Measurements from ENCODE around the gene KSR2.

GRCh38 chr12:117842220-117842619 lies 126.6 kb downstream of the KSR2 start:
- TF ChIP-seq ZNF274 (IDR thresholded peaks at IDR 0.05; ENCODE audit: low read depth, low read length) = no peak
- no peak for TF ChIP-seq YY1 (IDR thresholded peaks at IDR 0.05; ENCODE audit: insufficient read depth, insufficient read length)
- TF ChIP-seq SUZ12 (IDR thresholded peaks at IDR 0.05; ENCODE audit: extremely low read depth, insufficient read depth, insufficient read length) = no peak
